CD4-positive, alpha-beta T cell treated with Interleukin-12 subunit alpha and Interleukin-12 subunit beta, for 1 hour (primary cell): ENCODE results near the gene PSENEN.

Experiments used
- DNase-seq: peaks from one replicate; pipeline ENCODE4 v3.0.0-alpha.2; 2020

Gene PSENEN

DNA sequence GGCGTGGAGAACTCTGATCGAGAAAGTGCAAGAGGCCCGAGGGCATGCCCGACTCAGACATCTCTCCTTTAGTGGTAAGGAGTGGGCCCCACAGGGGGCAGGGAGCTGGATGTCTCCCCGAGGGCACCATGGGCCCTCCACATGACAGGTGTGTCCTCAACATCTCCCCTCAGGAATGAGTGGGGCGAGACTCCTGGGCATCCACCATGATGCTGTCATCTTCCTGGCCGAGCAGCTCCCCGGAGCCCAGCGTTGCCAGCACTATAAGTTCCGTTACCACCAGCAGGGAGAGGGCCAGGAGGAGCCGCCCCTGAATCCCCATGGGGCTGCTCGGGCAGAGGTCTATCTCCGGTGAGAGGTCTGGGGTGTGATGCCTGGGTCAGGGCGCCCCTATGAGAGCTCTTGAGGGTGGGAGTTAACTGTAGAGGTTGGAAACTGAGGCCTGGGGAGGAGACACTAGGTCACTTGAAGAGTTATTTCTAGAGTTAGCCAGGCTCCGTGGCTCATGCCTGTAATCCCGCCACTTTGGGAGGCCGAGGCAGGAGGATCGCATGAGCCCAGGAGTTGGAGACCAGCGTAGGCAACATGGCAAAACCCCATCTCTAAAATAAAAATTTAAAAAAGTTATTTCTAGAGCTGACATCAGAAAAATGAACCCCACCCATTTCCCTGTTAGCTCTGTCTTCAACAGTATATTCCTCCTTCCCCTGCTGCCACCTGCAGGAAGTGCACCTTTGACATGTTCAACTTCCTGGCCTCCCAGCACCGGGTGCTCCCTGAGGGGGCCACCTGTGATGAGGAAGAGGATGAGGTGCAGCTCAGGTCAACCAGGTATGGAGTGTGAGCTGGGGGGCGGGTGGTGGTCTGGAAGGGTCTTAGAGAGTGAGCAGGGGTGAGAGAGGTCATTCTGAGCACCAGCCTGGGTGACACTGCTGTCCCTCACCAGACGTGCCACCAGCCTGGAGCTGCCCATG lies 8.3 kb upstream of the PSENEN start:
- no peak for DNase-seq

GRCh38 chr19:35738021-35738886 lies 7.2 kb upstream of the PSENEN start:
- no peak for DNase-seq

DNA sequence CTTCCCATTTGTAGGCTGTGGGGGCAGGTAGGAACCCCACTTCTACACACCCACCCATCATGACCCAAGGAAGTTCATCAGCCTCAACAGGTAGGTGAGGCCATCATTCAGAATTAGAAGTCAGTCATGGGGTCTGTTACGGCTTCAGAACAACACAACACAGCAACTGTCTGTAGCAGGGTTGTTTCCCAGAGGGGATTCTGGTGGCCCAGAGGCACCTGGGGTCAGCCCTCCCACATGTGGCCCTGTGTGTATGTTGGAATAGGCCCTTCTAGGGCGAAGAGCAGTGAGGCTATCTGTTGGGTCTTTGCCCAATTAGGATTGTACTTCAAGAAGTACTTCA lies 6.6 kb upstream of the PSENEN start:
- DNase-seq = no peak

- DNase-seq = no peak
Measured at GRCh38 chr19:35739275-35740107, 6.0 kb upstream of the PSENEN start.

DNA sequence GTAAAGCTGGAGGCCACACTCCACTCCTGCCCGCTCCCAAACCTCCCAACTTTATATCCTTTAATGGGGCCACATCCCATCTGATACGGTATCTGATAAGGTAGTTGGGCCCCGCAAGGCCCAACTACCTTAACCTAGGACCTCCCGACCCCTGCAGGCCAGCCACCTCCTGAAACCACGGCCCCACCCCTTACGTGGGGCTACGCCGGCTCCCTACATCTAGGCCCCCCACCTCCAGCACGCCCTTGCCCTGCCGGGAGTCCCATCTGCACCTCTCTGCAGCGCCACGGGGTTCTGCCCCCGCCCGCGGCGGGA lies 5.4 kb upstream of the PSENEN start:
- DNase-seq = no peak

GRCh38 chr19:35740423-35741202 lies 4.8 kb upstream of the PSENEN start:
- DNase-seq = peak; percentile 94

GRCh38 chr19:35741203-35741515 lies 4.3 kb upstream of the PSENEN start:
- DNase-seq = no peak

DNA sequence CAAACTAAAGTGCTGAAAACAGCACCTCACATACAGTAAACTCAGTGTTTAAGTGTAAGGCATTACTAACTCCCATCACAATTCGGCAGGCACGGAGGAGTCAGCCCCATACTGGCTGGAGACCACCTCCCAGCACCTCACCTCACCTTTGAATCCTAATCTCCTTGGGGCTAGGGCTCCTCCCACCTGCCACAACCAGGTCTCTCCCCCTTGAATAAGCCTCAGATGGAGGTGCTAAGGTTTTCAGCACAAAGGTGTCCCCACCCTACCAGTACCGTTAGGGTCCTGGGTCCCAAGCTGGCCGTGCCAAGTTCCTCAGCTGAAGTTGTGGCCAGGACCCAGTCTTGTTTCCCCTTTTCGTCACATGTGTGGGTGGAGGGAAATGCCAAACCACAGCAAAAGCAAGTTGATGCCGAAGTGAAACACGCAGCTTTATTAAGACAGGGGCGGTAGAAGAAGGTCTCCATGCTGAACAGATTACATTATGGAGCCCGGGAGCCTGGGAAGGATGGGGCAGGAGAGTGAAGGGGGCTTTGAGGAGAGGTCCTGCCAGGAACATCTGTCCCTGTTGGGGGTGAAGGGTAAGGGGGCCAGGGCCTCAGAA lies 3.2 kb upstream of the PSENEN start, which contains the start of gene IGFLR1:
IGFLR1 (minus strand) TSS at position 332 of the 604 bp plus-strand sequence. CDS start 1,272 bp downstream, outside the sequence.
- DNase-seq = peak; percentile 78

GRCh38 chr19:35743640-35744429 lies 1.6 kb upstream of the PSENEN start:
- DNase-seq = no peak

DNA sequence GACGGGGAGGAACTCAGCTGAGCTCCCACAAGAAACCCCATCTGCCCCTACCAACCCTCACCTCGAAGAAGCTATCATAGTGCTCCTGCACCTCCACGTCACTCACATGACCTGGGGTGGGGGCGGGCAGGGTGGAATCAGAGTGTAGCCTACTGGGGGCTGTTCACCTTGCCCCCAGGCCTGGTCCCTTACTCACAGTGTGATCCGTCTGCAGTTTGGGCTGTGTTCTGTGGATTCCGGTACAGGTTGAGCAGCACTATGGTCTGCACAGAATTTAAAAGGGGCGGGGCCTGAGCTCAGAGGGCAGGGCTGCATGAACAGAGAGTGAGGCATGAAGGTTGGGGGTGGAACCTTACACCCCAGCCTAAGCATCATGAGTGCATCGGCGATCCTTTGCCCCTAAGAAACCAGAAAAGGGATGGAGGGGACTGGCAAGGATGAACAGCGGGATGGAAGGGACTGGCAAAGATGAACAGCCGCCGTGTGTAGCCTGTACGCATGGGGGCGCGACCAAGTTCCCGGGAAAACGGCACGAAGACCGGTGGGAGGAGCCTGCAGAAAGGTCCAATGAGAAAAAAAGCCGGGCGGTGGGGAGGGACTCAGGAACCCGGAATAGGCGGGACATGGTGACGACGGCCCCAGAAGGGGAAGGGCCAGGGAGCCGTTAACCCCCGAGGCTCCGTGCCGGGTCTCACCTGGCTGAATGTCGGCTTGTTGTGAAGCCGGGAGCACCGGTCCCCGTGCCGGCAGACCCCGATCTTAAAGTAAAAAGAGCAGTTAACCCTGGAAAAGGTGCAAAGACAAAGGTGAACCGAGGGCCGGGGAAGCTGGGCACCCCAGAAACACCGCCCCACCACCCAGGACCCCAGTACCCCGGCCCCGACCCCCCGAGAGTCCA lies 772 bp upstream of the PSENEN start:
- peak; percentile 96 for DNase-seq

- no peak for DNase-seq
Measured at GRCh38 chr19:35746087-35746462, 624 bp downstream of the PSENEN start.

GRCh38 chr19:35746531-35746930 lies 1.1 kb downstream of the PSENEN start:
- DNase-seq = no peak

GRCh38 chr19:35748106-35749020 lies 2.9 kb downstream of the PSENEN start, which contains the start of gene LIN37:
LIN37 (plus strand) TSS chr19:35748576; CDS start chr19:35748725, 149 bp downstream.
- peak; percentile 99 for DNase-seq

- no peak for DNase-seq
Measured at GRCh38 chr19:35750167-35750566, 4.7 kb downstream of the PSENEN start.

GRCh38 chr19:35751839-35752745 lies 6.6 kb downstream of the PSENEN start:
- no peak for DNase-seq

GRCh38 chr19:35752746-35753350 lies 7.4 kb downstream of the PSENEN start:
- DNase-seq = no peak
